Mesenchymal stem cell (in vitro differentiated cells and primary cell): Measurements from ENCODE around the gene MYL9.
"Not testable (repeated sequence)": the region's sequence is repeated elsewhere in the genome, so short reads cannot be mapped to it uniquely, and the experiment has no call there.

Experiments used
- DNase-seq: peaks from one replicate; pipeline ENCODE4 v3.0.0-alpha.2; 2013
- H2AFZ ChIP-seq: one replicate; pipeline ENCODE4 v1.6.1; 2013; ENCODE audit warnings: low read depth, mild to moderate bottlenecking, control low read depth, inconsistent platforms, low read length, moderate library complexity
- H2AK5ac ChIP-seq: 2 replicates; pipeline ENCODE4 v1.6.1; 2013; ENCODE audit warnings: low read length, moderate library complexity, mild to moderate bottlenecking, inconsistent platforms; ENCODE audit not compliant: severe bottlenecking
- H2BK120ac ChIP-seq: one replicate; pipeline ENCODE4 v1.6.1; 2013; ENCODE audit warnings: low read depth, mild to moderate bottlenecking, inconsistent platforms, low read length, moderate library complexity
- H2BK12ac ChIP-seq, 2 experiments: one replicate each; pipeline ENCODE4 v1.6.1; 2013; ENCODE audit warnings: inconsistent platforms in 2 of 2, low read length in 2 of 2, mild to moderate bottlenecking in 2 of 2, moderate library complexity in 2 of 2, control low read depth in 1 of 2
- H2BK15ac ChIP-seq: one replicate; pipeline ENCODE4 v1.6.1; 2013; ENCODE audit warnings: mild to moderate bottlenecking, low read depth, inconsistent platforms; ENCODE audit not compliant: poor library complexity, severe bottlenecking
- H2BK5ac ChIP-seq: 2 replicates; pipeline ENCODE4 v1.6.1; 2013; ENCODE audit warnings: low read depth, mild to moderate bottlenecking, low read length, control low read depth, inconsistent platforms; ENCODE audit not compliant: poor library complexity, severe bottlenecking
- H3K14ac ChIP-seq, 2 experiments: one replicate each; pipeline ENCODE4 v1.6.1; 2013; ENCODE audit warnings: inconsistent platforms in 2 of 2, low read length in 2 of 2, control low read depth in 1 of 2, mild to moderate bottlenecking in 1 of 2, moderate library complexity in 1 of 2
- H3K18ac ChIP-seq, 2 experiments: one replicate each; pipeline ENCODE4 v1.6.1; 2013; ENCODE audit warnings: inconsistent platforms in 2 of 2, low read length in 2 of 2, control low read depth in 1 of 2, low read depth in 1 of 2, mild to moderate bottlenecking in 1 of 2
- H3K23ac ChIP-seq, 2 experiments: one replicate each; pipeline ENCODE4 v1.6.1; 2013; ENCODE audit warnings: inconsistent platforms in 2 of 2, low read length in 2 of 2, mild to moderate bottlenecking in 2 of 2, moderate library complexity in 2 of 2, control low read depth in 1 of 2
- H3K27ac ChIP-seq: 2 replicates; pipeline ENCODE4 v1.5.1; 2013; ENCODE audit warnings: mild to moderate bottlenecking, moderate library complexity, low read length, control low read depth, inconsistent platforms; ENCODE audit not compliant: poor library complexity, severe bottlenecking
- H3K27me3 ChIP-seq, 2 experiments: 2 replicates each; pipeline versions ENCODE4 v1.6.1 to v1.7.0; 2013; ENCODE audit warnings: low read length in 2 of 2, mild to moderate bottlenecking in 2 of 2, moderate library complexity in 2 of 2, control low read depth in 1 of 2, inconsistent platforms in 1 of 2; ENCODE audit not compliant: control insufficient read depth in 1 of 2, insufficient read depth in 1 of 2
- H3K36me3 ChIP-seq, 2 experiments: 2 replicates each; pipeline versions ENCODE4 v1.6.1 to v1.7.0; 2013; ENCODE audit warnings: low read length in 2 of 2, control low read depth in 1 of 2, inconsistent platforms in 1 of 2, low read depth in 1 of 2, mild to moderate bottlenecking in 1 of 2; ENCODE audit not compliant: insufficient read depth in 2 of 2, control insufficient read depth in 1 of 2
- H3K4ac ChIP-seq, 2 experiments: one replicate each; pipeline ENCODE4 v1.6.1; 2013; ENCODE audit warnings: inconsistent platforms in 2 of 2, low read length in 2 of 2, mild to moderate bottlenecking in 2 of 2, moderate library complexity in 2 of 2, control low read depth in 1 of 2, low read depth in 1 of 2
- H3K4me1 ChIP-seq: 2 replicates; pipeline ENCODE4 v1.6.1; 2013; ENCODE audit warnings: low read depth, low read length, control low read depth; ENCODE audit not compliant: control insufficient read depth, insufficient read depth
- H3K4me2 ChIP-seq: 2 replicates; pipeline ENCODE4 v1.6.1; 2013; ENCODE audit warnings: low read length, mild to moderate bottlenecking, inconsistent platforms; ENCODE audit not compliant: poor library complexity, severe bottlenecking
- H3K4me3 ChIP-seq, 2 experiments: 2 replicates each; pipeline versions ENCODE4 v1.5.1 to v1.7.0; 2013; ENCODE audit warnings: low read length in 2 of 2, mild to moderate bottlenecking in 2 of 2, control low read depth in 1 of 2, low read depth in 1 of 2; ENCODE audit not compliant: insufficient read depth in 1 of 2
- H3K79me1 ChIP-seq: replicated peaks from 2 replicates; pipeline ENCODE4 v1.6.1; 2013; ENCODE audit warnings: mild to moderate bottlenecking, control low read depth, low read length, inconsistent platforms; ENCODE audit not compliant: poor library complexity, severe bottlenecking
- H3K9ac ChIP-seq: 2 replicates; pipeline ENCODE4 v1.7.0; 2013; ENCODE audit warnings: mild to moderate bottlenecking, low read length, moderate library complexity
- H3K9me3 ChIP-seq: 2 replicates; pipeline ENCODE4 v1.7.0; 2013; ENCODE audit warnings: mild to moderate bottlenecking, low read length; ENCODE audit not compliant: control insufficient read depth
- H4K8ac ChIP-seq: one replicate; pipeline ENCODE4 v1.6.1; 2013; ENCODE audit warnings: inconsistent platforms, mild to moderate bottlenecking, low read length, moderate library complexity
- H4K91ac ChIP-seq: one replicate; pipeline ENCODE4 v1.6.1; 2013; ENCODE audit warnings: mild to moderate bottlenecking, low read length, inconsistent platforms
- WGBS: methylation state at CpG from one replicate; pipeline ENCODE4 v1.1.7; 2013; ENCODE audit warnings: mixed read lengths; 5-methylcytosine and 5-hydroxymethylcytosine counted together

MYL9 gene

GRCh38 chr20:36562724-36563123 is 21.4 kb downstream of the MYL9 start:
- Histone ChIP-seq H4K8ac (no peak overlapping the region), H3K4me3 (no peak overlapping the region), H4K91ac (no peak overlapping the region), H2AFZ (no peak overlapping the region), H3K27ac (no peak overlapping the region), H3K14ac (no peak overlapping the region), H3K18ac (no peak overlapping the region), H2BK15ac (no peak overlapping the region), H3K9me3 (peaks cover 21% of the 10 kb centered on the region), H3K27me3 (peaks cover 0 to 9% of the 10 kb centered on the region in 2 experiments), H3K9ac (no peak overlapping the region), H2BK12ac (no peak overlapping the region), H2AK5ac (no peak overlapping the region), H2BK120ac (no peak overlapping the region), H3K36me3 (no peaks in the 10 kb centered on the region), H3K79me1 (peaks cover 4% of the 10 kb centered on the region), H3K4ac (no peak overlapping the region), H2BK5ac (no peak overlapping the region), H3K4me2 (no peak overlapping the region), H3K23ac (no peak overlapping the region), H3K4me1 (no peaks in the 10 kb centered on the region)
- 48% methylated on average over 2 of the region's 2 CpGs for WGBS
- no peak for DNase-seq

GRCh38 chr20:36563374-36563773 is 22.1 kb downstream of the MYL9 start:
- Histone ChIP-seq H3K27me3 (peaks cover 0 to 9% of the 10 kb centered on the region in 2 experiments), H2BK15ac (no peak overlapping the region), H3K23ac (no peak overlapping the region), H3K36me3 (no peaks in the 10 kb centered on the region), H2BK5ac (no peak overlapping the region), H3K18ac (no peak overlapping the region), H2AK5ac (no peak overlapping the region), H3K79me1 (peaks cover 4% of the 10 kb centered on the region), H3K9ac (no peak overlapping the region), H3K14ac (no peak overlapping the region), H3K4me3 (no peak overlapping the region), H2BK12ac (no peak overlapping the region), H3K9me3 (peaks cover 21% of the 10 kb centered on the region), H3K27ac (no peak overlapping the region), H3K4me1 (no peaks in the 10 kb centered on the region), H3K4ac (no peak overlapping the region), H2AFZ (no peak overlapping the region), H4K91ac (no peak overlapping the region), H2BK120ac (no peak overlapping the region), H4K8ac (no peak overlapping the region), H3K4me2 (no peak overlapping the region)
- 100% methylated on average over 1 of the region's 1 CpG for WGBS
- no peak for DNase-seq

- not testable (repeated sequence) for H3K27ac ChIP-seq, H4K8ac ChIP-seq, H2AK5ac ChIP-seq, H3K14ac ChIP-seq, H2BK12ac ChIP-seq, H3K36me3 ChIP-seq, H3K23ac ChIP-seq, H3K79me1 ChIP-seq, H2AFZ ChIP-seq, H2BK15ac ChIP-seq, H3K4me2 ChIP-seq, H2BK5ac ChIP-seq, H3K9ac ChIP-seq, H3K27me3 ChIP-seq, H3K4ac ChIP-seq, H2BK120ac ChIP-seq, H3K4me1 ChIP-seq, DNase-seq, H3K4me3 ChIP-seq, H3K18ac ChIP-seq, H4K91ac ChIP-seq
- 91% methylated on average over 13 of the region's 13 CpGs for WGBS
- H3K9me3 ChIP-seq = peaks cover 21% of the 10 kb centered on the region
Measured at GRCh38 chr20:36564078-36564725, 22.9 kb downstream of the MYL9 start.

DNA sequence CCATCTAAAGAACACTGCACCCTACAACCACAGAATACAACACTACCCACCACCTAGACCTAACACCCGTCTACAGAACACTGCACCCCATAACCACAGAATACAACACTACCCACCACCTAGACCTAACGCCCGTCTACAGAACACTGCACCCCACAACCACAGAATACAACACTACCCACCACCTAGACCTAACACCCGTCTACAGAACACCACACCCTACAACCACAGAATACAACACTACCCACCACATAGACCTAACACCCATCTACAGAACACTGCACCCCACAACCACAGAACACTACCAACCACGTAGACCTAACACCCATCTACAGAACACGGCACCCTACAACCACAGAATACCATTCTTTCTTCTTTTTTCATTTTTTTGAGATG is 23.4 kb downstream of the MYL9 start:
- not testable (repeated sequence) for H3K4ac ChIP-seq, H2AK5ac ChIP-seq, H3K4me1 ChIP-seq, H4K91ac ChIP-seq, H3K9ac ChIP-seq, H2BK15ac ChIP-seq, H2BK120ac ChIP-seq, H3K23ac ChIP-seq, H2AFZ ChIP-seq, H3K18ac ChIP-seq, H3K79me1 ChIP-seq, H4K8ac ChIP-seq, H3K14ac ChIP-seq, H2BK5ac ChIP-seq, H3K4me3 ChIP-seq, H3K36me3 ChIP-seq, H3K27me3 ChIP-seq, H3K27ac ChIP-seq, DNase-seq, H2BK12ac ChIP-seq, H3K4me2 ChIP-seq
- WGBS = 90% methylated on average over 6 of the region's 6 CpGs
- peaks cover 21% of the 10 kb centered on the region for H3K9me3 ChIP-seq
